ENCODE measurements around the gene DDX6.
"Not testable (repeated sequence)": the region's sequence is repeated elsewhere in the genome, so short reads cannot be mapped to it uniquely, and the experiment has no call there.

The DDX6 gene

DNA sequence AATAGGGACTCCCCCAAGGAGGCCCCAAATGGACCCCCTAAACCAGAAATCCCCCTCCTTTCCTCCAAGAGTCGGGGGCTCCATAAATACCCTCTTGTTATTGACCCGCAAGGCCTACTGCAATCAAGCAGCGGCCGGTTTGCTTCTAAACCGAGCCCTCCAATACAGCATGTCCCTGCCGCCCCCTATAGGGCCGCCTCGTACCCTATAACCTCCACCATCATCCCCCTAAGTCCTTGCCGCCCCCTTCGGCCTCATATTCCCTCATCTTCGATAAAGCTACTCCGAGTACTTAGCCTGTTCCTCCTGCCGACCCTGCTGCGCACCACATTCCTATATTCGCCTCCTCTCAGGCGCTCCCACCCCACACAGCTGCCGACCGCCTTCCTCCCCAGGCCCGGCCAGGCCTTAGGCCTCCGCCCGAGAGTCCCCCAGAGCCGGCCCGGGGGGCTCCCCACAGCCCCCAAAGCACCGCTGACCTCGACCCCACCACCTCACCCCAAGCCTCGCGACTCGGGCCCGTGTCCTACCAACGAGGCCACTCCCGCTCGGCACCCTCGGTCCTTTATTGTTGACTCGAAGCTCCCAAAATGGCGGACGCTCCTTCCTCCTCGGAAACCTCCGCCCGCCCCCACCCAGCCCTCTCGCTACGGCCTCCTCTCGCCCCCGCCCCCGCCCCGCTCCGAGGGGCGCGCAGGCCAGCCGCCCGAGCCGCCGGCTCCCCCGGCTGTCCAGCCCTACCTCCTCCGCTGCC, 430 bp downstream of the DDX6 start:
- no peak for FAIRE-seq

DNA sequence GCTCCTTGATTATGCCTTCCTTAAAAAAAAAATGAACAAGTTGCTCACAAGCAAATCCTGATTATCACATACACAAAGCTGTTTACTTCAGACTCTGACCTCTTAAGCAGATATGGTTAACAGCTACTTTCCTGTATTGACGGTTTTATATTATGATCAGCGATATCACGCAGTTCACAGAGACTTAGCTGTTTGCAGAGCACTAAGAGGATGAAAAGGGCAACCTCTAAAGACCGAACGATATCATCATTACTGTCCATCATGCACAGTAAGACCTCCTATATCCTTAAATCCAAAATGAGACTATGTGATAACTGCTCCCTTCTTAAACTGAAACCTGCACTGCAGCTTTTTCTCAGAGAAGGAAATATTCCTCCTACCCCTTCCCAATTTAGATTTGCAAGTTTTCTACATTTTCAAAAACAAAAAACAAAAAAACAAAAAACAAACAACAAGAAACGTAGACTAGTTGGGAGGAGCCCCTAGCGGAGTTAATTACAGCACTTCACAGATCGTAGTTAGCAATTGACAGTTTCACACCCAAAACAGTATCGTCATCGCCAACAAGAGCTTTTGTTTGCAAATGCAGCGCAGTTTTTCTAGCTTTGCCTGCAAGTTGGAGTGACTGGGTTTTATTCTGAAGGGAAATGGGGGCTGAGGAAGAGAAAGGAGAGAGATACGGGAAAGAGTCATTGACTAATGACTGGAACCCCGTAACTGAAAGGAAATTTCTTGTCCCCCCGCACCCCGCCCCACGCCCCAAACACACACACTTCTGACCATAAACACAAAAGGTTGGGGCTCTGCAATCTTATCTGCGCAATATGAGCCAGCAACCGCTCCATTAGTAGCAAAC, 1.2 kb downstream of the DDX6 start:
- no peak for FAIRE-seq

DNA sequence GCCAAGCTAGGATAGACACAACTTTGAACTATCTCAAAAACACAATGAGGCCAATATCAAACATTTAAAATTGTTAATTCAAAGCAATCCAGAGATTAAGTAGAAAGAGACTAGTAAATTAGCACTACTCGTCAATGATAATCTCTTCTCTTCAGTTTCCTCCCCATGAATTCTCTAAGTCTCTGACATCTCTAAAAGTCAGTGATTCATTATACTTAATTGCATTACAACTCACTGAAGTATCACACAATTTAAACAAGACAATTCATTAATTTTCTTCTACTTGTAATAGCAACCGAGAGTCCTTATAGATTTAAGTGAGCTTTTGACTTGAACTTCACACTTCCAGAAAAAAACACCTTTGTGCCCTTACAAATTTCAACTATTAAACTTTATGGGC, 4.3 kb downstream of the DDX6 start:
- no peak for FAIRE-seq

DNA sequence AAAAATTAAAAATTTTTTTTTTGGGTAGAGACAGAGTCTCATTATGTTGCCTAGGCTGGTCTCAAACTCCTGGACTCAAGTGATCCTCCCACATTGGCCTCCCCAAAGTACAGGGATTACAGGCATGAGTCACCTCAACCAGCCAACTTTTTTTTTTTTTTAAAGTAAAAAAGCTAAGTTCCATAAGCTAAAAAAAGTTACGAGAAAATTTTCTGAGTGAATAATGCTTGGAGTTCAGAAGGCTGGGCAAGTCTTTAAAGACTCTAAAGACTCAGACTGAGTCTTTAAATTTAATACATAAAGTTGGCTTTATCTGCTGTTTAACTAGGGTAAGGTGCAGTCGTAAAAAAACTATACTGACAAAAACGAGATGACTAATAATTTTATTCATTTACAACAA, 5.6 kb downstream of the DDX6 start:
- FAIRE-seq, result no peak

DNA sequence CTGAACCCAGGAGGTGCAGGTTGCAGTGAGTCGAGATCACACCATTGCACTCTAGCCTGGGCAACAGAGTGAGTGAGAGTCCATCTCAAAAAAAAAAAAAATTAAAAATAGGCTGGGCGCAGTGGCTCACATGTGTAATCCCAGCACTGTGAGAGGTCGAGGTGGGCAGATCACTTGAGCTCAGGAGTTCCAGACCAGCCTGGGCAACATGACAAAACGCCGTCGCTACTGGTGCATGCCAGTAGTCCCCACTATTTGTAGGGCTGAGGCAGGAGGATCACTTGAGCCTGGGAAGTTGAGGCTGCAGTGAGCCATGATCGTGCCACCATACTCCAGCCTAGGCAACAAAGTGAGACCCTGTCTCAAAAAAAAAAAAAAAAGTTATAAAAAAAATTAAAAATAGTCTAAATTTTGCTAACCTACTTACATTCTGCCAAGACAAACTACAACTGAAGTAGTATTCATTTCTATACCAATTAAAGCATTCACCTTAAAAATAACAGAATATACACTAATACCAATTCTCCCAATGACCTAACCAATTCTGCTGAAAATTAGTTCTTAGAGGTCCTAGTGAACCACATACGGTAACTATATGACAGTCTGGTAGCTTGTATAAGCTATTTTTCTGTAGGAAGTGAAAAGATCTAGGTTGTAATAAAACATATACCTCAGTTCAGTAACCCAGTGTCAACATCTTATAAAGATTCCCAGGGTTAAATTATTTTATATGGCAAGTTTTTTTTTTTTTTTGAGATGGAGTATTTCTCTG, 7.1 kb downstream of the DDX6 start:
- no peak for FAIRE-seq

DNA sequence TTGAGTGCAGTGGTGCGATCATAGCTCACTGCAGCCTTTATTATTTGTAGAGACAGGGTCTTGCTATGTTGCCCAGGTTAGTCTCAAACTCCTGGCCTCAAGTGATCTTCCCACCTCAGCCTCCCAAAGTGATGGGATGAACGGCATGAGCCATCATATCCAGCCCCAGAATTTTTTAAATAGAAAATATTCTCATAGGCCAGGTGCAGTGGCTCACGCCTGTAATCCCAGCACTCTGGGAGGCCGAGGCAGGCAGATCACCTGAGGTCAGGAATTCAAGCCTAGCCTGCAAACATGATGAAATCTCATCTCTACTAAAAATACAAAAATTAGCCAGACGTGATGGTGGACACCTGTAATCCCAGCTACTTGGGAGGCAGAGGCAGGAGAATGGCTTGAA, 7.6 kb downstream of the DDX6 start:
- not testable (repeated sequence) for FAIRE-seq

DNA sequence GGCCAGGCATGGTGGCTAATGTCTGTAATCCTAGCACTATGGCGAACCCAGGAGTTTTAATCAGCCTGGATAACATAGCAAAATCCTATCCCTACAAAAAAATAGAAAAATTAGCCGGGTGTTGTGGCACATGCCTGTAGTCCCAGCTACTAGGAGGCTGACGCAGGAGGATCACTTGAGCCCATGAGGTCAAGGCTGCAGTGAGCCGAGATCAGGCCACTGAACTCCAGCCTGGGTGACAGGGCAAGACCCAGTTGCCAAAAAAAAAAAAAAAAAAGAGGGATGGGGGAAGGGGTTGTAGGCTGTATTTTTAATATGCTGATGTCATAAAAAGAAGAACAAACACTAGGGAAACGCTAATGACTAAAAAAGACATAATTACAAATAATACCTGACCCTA, 12.1 kb downstream of the DDX6 start:
- FAIRE-seq, result no peak

DNA sequence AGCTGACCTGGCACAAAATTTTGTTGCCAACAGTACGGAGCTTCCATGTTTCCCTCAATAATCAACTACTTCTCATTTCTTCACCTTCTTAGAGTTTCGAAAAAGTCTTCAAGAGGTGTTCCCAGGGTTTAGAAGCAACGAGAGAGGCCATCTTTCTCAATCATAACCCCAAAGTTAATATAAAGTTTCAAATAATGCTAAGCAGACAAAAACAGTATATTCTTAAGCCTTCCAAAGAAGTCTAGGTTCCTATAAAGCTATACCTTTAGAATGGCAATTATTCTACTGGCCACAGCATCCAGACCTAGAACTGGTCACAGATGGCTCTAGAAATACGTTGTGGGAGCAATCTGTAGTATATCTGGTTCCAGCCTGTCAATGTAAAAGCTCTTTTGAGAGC, 16.9 kb downstream of the DDX6 start:
- FAIRE-seq, result no peak

DNA sequence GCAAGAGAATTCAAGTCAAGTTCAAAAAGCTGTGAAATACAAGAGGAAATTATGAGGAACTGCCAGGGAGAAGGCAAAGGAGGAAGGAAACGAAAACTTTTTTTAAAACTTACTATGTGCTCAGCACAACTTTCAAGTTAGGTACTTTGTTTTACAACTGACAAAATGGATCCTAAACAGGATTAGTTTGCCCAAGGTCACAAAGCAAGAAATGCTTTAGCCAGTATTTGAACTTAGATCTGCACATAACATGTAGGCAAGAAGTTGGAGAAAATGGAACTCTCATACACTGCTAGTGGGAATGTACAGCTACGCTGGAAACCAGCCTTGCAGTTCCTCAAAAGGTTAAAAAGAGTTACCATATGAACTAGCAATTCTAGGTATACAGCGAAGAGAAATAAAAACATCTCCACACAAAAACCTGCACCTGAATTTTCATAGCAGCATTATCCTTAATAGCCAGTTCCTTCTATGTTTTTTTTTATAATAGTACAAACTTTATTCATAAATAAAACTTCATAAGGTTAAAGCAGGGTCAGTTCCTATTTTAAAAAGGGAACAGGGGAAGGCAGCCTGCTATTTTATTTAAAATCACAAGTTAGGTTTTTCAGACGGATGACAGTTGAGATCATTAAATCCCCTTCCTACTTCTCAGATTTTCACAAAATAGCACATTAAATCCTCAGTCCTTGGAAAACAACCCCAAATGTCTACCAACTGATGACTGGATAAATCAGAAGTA, 19.2 kb downstream of the DDX6 start:
- FAIRE-seq, result peak; percentile 24

DNA sequence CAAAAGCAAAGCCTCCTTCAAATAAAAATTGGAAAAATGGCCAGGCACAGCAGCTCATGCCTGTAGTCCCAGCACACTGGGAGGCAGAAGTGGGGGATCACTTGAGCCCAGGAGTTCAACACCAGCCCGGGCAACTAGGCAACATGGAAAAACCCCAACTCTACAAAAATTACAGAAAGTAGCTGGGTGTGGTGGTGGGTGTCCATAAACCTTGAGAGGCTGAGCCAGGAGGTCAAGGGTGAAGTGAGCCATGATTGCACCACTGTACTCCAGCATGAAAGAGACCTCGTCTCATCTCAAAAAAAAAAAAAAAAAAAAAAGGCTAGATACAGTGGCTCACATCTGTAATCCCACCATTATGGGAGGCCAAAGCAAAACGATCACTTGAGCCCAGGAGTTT, 22.3 kb downstream of the DDX6 start:
- FAIRE-seq, result no peak

DNA sequence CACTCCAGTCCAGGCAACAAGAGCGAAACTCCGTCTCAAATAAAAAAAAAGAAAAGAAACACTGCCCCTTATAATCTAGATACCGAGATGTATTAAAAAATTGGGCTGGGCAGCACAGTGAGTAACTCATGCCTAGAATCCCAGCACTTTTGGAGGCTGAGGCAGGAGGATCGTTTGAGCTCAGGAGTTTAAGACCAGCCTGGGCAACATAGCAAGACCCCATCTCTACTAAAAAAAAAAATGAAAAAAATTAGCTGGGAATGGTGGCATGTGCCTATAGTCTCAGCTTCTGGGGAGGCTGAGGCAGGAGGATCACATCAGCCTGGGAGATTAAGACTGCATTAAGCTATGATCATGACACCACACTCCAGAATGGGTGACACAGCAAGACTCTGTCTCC, 24.9 kb downstream of the DDX6 start:
- FAIRE-seq, result no peak

DNA sequence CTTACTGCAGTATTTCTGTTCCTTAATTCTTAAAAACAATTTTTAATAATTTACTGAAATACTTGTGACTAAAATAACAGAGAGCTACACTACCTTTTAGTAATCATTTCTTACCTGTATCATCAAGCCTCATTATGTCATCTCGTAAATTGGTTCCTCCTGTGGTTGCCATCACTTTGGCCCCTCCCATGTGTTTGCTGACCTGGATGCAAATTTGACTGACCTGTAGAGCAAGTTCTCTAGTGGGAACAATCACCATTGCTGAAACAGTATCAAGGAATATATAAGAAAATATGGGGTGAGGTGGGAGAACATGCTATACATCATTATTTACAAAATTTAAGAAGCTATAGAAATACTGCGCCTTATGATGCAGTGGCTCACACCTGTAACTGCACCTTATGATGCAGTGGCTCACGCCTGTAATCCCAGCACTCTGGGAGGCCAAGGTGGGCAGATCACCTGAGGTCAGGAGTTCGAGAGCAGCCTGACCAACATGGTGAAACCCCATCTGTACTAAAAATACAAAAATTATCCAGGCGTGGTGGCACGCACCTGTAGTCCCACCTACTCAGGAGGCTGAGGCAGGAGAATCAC, 25.8 kb downstream of the DDX6 start:
- not testable (repeated sequence) for FAIRE-seq

DNA sequence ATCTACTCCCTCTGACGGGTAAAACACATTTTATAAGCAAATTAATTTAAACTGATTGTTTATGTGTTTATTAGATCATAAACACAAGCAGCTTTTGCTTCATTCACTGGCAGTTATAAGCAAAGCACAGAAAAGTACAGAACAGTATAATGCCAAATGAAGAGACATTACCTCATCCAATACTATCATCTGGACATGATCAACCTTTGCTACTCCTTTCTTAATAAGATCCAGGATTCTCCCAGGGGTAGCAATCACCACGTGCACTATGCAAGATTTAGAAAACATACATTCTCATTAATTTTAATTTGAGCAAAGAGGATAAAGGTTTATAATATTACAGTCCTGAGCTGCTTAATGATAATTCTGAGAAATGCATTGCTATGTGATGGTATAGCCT, 27.9 kb downstream of the DDX6 start:
- no peak for FAIRE-seq

DNA sequence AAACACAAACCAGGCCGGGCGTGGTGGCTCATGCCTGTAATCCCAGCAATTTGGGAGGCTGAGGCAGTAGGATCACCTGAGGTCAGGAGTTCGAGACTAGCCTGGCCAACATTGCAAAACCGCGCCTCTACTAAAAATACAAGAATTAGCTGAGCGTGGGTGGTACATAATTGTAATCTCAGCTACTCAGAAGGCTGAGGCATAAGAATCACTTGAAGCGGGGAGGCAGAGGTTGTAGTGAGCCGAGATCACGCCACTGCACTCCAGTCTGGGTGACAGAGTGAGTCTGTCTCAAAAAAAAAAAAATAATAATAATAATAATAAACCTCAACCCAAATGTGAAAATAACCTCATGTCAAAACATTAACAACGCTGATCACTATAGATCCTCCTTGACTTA, 29.0 kb downstream of the DDX6 start:
- FAIRE-seq, result not testable (repeated sequence)

DNA sequence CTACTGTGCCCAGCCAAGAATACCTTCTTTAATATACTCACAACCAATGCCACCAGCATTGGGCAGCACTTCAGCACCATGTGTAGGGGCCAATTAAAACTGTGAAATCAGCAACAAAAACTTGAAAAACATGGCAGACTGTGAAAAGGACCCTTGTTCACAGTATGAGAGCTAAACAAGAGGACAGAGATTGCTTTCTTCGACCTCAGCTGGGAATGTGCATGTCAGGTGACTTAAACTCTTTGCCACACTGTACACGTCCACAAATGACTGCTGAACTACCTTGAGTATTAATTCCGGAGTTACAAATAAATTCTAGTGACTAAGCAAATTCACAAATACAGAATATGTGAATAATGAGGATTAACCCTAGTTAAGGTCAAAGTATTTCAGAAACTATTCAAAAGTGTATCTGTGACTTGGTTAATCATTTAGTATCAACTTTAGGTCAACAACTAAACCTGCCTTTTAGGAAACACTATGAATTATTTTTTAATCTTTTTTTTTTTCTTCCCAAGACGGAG, 33.0 kb downstream of the DDX6 start:
- FAIRE-seq, result no peak

DNA sequence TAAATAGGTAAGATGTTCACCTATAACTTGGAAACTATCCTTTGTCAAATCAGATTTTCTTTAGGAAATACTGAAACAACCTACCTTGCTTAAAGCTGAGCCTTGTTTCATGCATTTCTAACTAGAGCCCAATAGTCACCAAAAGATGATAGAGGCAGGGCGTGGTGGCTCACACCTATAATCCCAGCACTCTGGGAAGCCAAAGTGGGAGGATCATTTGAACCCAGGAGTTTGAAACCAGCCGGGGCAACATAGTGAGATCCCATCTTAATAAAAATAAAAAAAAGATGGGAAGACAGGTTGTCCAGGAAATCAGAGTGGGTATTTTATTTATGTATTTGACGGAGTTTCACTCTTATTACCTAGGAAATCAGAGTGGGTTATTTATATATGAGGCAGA, 38.3 kb downstream of the DDX6 start:
- no peak for FAIRE-seq

DNA sequence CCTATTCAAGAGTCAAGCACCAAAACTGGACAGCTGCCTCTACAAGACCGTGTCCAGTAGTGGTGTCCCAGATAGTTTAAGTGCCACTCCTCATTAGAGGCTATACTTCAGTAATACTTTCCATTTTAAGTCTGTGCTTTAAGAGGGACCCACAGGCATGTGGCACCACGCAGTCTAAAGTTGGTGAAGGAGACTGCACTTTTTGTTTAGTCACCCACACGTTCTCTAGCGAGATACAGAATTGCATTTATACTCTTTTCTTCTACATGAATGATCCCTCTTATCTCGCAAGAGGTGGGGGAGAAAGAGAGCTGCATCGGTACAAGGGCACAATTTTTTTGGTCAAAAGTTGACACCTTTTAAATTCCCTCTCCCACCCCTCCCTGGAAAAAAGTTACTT, 41.5 kb downstream of the DDX6 start:
- no peak for FAIRE-seq

DNA sequence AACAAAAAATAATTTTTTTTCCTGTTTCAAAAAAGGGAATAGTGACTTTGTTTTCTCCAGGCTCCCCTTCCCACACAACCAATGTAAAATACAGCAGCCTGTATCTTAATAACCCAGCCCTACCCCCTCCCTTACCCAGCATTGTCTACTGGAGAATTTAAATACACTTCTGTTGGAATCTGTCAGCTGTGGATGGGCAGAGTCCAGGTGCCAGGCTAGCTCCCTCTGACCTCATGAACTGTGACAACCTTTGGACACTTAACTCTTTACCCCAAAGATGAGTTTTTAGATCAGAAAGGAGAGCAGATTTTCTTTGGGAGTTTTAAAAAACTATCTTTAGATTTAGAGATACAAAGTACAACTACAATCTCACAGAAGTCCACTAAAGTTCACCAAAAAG, 42.9 kb downstream of the DDX6 start:
- FAIRE-seq, result no peak

DNA sequence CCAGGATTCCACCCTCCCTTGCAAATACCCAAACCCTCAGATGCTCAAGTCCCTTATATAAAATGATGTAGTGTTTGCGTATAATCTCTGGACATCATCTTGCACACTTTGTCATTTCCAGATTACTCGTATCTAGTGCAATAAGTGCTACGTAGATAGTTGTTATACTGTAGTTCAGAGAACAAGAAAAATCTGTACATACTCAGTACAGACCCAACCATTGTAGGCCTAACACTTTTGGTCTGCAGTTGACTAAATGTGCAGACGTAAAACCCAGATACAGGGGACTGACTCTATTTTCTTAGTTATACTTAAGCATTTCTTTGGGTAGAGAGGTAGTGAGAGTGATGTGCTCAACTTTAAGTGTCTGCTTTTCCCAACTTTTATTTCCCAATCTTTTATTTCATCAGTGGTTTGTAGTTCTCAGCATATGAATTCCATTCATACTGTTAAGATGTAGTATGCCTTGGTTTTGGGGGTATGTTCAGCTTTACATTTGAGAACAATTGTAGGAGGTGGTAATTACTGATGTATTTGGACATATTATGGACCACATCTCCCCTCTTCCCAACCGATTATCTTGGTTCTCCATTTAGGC, 43.9 kb downstream of the DDX6 start:
- FAIRE-seq, result no peak

DNA sequence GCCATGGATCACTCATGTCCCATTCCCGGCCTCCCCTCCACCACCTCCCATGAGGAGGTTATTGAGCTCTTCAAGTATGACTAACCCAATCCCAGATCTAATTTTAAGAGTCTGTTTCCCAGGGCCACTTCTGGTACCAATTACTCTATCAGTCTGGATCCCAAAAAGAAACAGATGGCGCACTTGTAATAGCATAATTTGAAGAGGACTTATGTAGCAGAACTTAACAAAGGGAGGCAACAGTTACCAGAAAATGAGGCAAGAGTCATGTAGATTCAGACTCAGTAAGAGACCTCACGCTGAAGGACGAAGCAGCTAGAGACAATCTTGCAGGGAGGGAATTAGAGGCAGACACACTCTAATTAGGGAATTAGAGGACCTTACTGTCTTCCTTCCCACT, 46.9 kb downstream of the DDX6 start:
- FAIRE-seq, result no peak

DNA sequence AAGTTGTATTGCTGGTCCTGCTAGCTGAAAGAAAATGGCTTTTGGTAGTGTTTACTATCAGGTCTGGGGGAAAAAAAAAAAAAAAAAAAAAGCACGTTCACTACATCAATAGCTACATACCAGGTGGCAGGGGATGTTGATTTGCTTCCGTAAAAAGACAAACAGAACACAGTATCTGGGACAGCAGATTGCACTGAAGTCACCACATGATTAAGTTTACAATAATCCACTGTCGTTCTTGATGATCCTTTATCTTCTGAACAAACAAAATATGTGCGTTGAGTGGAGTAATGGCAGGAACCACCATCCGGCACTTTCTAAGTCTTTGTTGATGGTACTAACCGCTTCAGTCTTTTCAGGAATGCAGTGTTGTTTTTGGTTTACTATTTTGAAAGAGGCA, 48.7 kb downstream of the DDX6 start:
- FAIRE-seq, result no peak

DNA sequence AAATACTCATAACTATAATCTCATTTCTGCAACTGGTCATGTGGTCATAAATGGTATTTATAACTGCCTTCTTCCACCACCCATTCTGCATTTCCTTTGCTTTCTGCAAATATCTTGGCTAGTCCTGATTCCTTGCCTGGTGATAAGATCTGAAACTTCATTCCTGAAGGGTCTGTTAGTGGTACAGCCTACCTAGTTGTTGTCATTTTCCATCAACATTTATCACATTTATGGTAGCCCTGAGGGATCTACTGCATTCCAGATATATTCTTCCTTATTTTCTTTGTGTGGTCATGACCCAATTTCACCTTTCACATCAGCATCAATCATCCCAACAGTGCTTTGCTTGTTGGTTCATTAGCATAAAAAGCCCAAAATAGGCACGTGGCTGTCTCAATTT, 50.1 kb downstream of the DDX6 start:
- no peak for FAIRE-seq
